Measurements from ENCODE around the gene SAPCD1. TPM values are rescaled to one million over a fixed set of nuclear protein-coding genes. Genes with fewer than 3 reads are reported as not detected.
A peak's percentile ranks its signal among the peaks of the same experiment; 100 is the strongest.

SAPCD1 gene
- total RNA-seq, 3 donors from 2014 or later (not counting 1 experiment from before 2014, with no cell fraction given) = 5.4 to 14.5 (median 6.9) TPM

GRCh38 chr6:31784098-31784925, 21.9 kb downstream of the SAPCD1 start:
- Mint-ChIP-seq H3K27me3 (ENCODE audit: low read depth in 2 of 2) (no peaks in the 10 kb centered on the region), H3K27ac (no peak overlapping the region), H3K4me1 (no peaks in the 10 kb centered on the region), H3K36me3 (no peaks in the 10 kb centered on the region), H3K4me3 (no peak overlapping the region), H3K9me3 (no peaks in the 10 kb centered on the region)
- DNase-seq (no peak), ATAC-seq (no peak)
- H3K4me1 ChIP-seq (ENCODE audit: control insufficient read depth, insufficient read depth, low read length) = no peaks in the 10 kb centered on the region
- 98% methylated on average over 15 of the region's 15 CpGs for WGBS (ENCODE audit: insufficient coverage)
- peaks cover 59% of the 10 kb centered on the region for H3K36me3 ChIP-seq (ENCODE audit: control insufficient read depth, insufficient read depth, low read length)
- H3K27me3 ChIP-seq (ENCODE audit: control insufficient read depth, insufficient read depth, low read length) = no peaks in the 10 kb centered on the region
- H3K9me3 ChIP-seq (ENCODE audit: control insufficient read depth, insufficient read depth, low read length) = no peaks in the 10 kb centered on the region
- no peak overlapping the region for H3K27ac ChIP-seq (ENCODE audit: low read length)
- no peak overlapping the region for H3K4me3 ChIP-seq (ENCODE audit: low read length)
- intact Hi-C loops (cut with micrococcal nuclease) = no loop called here
- TF ChIP-seq, protein P1, sequence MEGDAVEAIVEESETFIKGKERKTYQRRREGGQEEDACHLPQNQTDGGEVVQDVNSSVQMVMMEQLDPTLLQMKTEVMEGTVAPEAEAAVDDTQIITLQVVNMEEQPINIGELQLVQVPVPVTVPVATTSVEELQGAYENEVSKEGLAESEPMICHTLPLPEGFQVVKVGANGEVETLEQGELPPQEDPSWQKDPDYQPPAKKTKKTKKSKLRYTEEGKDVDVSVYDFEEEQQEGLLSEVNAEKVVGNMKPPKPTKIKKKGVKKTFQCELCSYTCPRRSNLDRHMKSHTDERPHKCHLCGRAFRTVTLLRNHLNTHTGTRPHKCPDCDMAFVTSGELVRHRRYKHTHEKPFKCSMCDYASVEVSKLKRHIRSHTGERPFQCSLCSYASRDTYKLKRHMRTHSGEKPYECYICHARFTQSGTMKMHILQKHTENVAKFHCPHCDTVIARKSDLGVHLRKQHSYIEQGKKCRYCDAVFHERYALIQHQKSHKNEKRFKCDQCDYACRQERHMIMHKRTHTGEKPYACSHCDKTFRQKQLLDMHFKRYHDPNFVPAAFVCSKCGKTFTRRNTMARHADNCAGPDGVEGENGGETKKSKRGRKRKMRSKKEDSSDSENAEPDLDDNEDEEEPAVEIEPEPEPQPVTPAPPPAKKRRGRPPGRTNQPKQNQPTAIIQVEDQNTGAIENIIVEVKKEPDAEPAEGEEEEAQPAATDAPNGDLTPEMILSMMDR (IDR thresholded peaks at IDR 0.05) = no peak

DNA sequence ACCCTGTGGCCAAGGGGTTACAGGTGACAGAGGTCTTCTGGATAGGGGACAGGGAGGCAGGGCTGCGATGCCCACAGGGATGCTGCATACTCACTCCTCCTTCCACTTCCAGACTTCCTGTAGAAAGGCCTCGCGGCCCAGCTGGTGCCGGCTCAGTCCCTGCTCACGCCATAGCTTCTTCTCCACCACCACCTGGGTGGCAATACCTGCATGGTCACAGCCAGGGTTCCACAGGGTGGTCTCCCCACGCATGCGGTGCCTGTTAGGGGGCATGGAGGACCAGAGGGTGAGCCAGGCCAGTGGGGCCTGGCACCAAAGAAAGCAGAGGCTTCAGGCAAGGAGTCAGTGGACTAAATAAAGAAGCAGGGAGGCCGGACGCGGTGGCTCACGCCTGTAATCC, 23.0 kb downstream of the SAPCD1 start:
- peaks cover 48% of the 10 kb centered on the region for H3K36me3 ChIP-seq (ENCODE audit: control insufficient read depth, insufficient read depth, low read length)
- no peak for ATAC-seq

GRCh38 chr6:31791324-31792089, 29.1 kb downstream of the SAPCD1 start:
- Histone ChIP-seq H3K36me3 (ENCODE audit: control insufficient read depth, insufficient read depth, low read length) (peaks cover 10% of the 10 kb centered on the region), H3K4me1 (ENCODE audit: control insufficient read depth, insufficient read depth, low read length) (peaks cover 19% of the 10 kb centered on the region), H3K4me3 (ENCODE audit: low read length) (no peak overlapping the region), H3K9me3 (ENCODE audit: control insufficient read depth, insufficient read depth, low read length) (no peaks in the 10 kb centered on the region), H3K27ac (ENCODE audit: low read length) (no peak overlapping the region), H3K27me3 (ENCODE audit: control insufficient read depth, insufficient read depth, low read length) (no peaks in the 10 kb centered on the region)
- WGBS (ENCODE audit: insufficient coverage) = 83% methylated on average over 12 of the region's 12 CpGs
- H3K9me3 Mint-ChIP-seq = no peaks in the 10 kb centered on the region
- H3K4me3 Mint-ChIP-seq = no peak overlapping the region
- peaks cover 7% of the 10 kb centered on the region for H3K36me3 Mint-ChIP-seq
- DNase-seq (peak in 1 of 2 donors; percentile 60), ATAC-seq (no peak)
- TF ChIP-seq, protein P1 (IDR thresholded peaks at IDR 0.05) = no peak
- peak overlapping the region in 1 of 2 donors; percentile 7 for H3K27ac Mint-ChIP-seq
- H3K4me1 Mint-ChIP-seq = peaks cover 24% of the 10 kb centered on the region in 2 donors
- H3K27me3 Mint-ChIP-seq (ENCODE audit: low read depth in 2 of 2) = no peaks in the 10 kb centered on the region
- intact Hi-C loops (cut with micrococcal nuclease) = no loop called here

More for the DNA sequence above, 23.0 kb downstream of the SAPCD1 start:
- no peak overlapping the region for H3K27ac ChIP-seq (ENCODE audit: low read length)
- intact Hi-C loops (cut with micrococcal nuclease) = no loop called here
- no peak overlapping the region for H3K4me3 Mint-ChIP-seq
- peaks cover 0 to 1% of the 10 kb centered on the region in 2 donors for H3K4me1 Mint-ChIP-seq
- no peak for DNase-seq
- no peak overlapping the region for H3K4me3 ChIP-seq (ENCODE audit: low read length)
- H3K4me1 ChIP-seq (ENCODE audit: control insufficient read depth, insufficient read depth, low read length) = no peaks in the 10 kb centered on the region
- H3K36me3 Mint-ChIP-seq = peaks cover 2% of the 10 kb centered on the region
- TF ChIP-seq, protein P1 (IDR thresholded peaks at IDR 0.05) = no peak
- no peaks in the 10 kb centered on the region for H3K27me3 ChIP-seq (ENCODE audit: control insufficient read depth, insufficient read depth, low read length)
- H3K9me3 Mint-ChIP-seq = no peaks in the 10 kb centered on the region
- no peaks in the 10 kb centered on the region for H3K9me3 ChIP-seq (ENCODE audit: control insufficient read depth, insufficient read depth, low read length)
- no peaks in the 10 kb centered on the region for H3K27me3 Mint-ChIP-seq (ENCODE audit: low read depth in 2 of 2)
- no peak overlapping the region for H3K27ac Mint-ChIP-seq
- WGBS (ENCODE audit: insufficient coverage) = 99% methylated on average over 11 of the region's 11 CpGs
